ENCODE measurements around the gene MICAL3. TPM values are rescaled to one million over a fixed set of nuclear protein-coding genes. Genes with fewer than 3 reads are reported as not detected.

The MICAL3 gene
- total and polyA plus RNA-seq, 2 experiments from 2014 or later, result 6.1 to 25.1 TPM

DNA sequence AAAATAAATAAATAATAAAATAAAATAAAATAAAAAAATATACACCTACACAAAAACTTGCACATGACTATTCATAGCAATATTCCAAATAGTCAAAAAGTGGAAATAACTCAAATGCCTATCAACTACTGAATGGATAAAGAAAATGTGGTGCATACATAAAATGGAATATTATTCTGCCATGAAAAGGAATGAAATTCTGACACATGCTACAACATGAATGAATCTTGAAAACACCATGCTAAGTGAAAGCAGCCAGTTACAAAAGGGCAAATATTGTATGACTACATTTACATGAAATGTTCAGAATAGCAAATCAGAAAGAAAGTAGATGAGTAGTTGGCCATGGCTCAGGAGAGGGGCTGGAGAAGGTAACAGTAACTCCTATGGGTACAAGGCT is 46.3 kb downstream of the MICAL3 start:
- in situ Hi-C loops (cut with MboI), result no loop called here
- no peak overlapping the region for H3K27ac ChIP-seq
- no peak overlapping the region for H3K9ac ChIP-seq
- DNase-seq, result no peak
- no peak overlapping the region for H3K4me2 ChIP-seq (ENCODE audit: unreplicated experiment)
- H2AFZ ChIP-seq, result no peak overlapping the region
- 0 out of 2 replicates have a peak, but pooled peaks cover 5% of the 10 kb centered on the region for H3F3A ChIP-seq (ENCODE audit: insufficient read depth)
- TF ChIP-seq EZH2 (IDR thresholded peaks at IDR 0.05; ENCODE audit: insufficient read depth, poor library complexity, severe bottlenecking) (no peak), EZH2phosphoT487 (IDR thresholded peaks at IDR 0.05; ENCODE audit: insufficient read depth, low read depth) (no peak)
- H4K20me1 ChIP-seq (ENCODE audit: insufficient read depth), result no peaks in the 10 kb centered on the region
- H3K79me2 ChIP-seq (ENCODE audit: insufficient read depth), result peaks cover 99% of the 10 kb centered on the region
- H3K9me2 ChIP-seq (ENCODE audit: insufficient read depth), result no peaks in the 10 kb centered on the region
- H3K4me1 ChIP-seq (ENCODE audit: insufficient read depth), result peaks cover 30% of the 10 kb centered on the region
- H3K36me3 ChIP-seq (ENCODE audit: low read depth), result no peaks in the 10 kb centered on the region
- no peak overlapping the region for H3K4me3 ChIP-seq
- no peaks in the 10 kb centered on the region for H3K27me3 ChIP-seq (replicated peaks; ENCODE audit: insufficient read depth)
- no peaks in the 10 kb centered on the region for H3K9me3 ChIP-seq (ENCODE audit: low read depth)

DNA sequence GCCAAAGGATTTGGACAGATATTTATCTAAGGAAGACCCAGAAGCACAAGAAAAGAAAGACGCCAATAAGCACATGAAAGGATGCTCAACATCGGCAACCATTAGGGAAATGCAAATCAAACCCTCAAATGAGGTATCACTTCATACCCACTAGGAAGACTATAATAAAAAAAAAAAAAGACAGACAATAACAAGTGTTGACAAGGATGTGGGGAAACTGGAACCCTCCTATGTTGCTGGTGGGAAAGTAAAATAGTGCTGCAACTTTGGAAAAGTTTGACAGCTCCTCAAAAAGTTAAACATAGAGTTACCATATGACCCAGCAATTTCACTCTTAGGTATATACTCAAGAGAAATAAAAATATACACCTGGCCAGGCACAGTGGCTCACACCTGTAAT is 47.0 kb downstream of the MICAL3 start:
- Histone ChIP-seq H3K9me3 (ENCODE audit: low read depth) (no peaks in the 10 kb centered on the region), H3F3A (ENCODE audit: insufficient read depth) (peaks cover 12% of the 10 kb centered on the region; the same call in 1 of the 2 replicates), H3K27ac (no peak overlapping the region), H4K20me1 (ENCODE audit: insufficient read depth) (no peaks in the 10 kb centered on the region), H3K4me3 (no peak overlapping the region), H3K9me2 (ENCODE audit: insufficient read depth) (no peaks in the 10 kb centered on the region), H2AFZ (no peak overlapping the region), H3K36me3 (ENCODE audit: low read depth) (no peaks in the 10 kb centered on the region), H3K79me2 (ENCODE audit: insufficient read depth) (peaks cover 100% of the 10 kb centered on the region), H3K4me1 (ENCODE audit: insufficient read depth) (peaks cover 36% of the 10 kb centered on the region), H3K4me2 (ENCODE audit: unreplicated experiment) (no peak overlapping the region), H3K27me3 (replicated peaks; ENCODE audit: insufficient read depth) (no peaks in the 10 kb centered on the region), H3K9ac (no peak overlapping the region)
- no peak for TF ChIP-seq EZH2 (IDR thresholded peaks at IDR 0.05; ENCODE audit: insufficient read depth, poor library complexity, severe bottlenecking)
- TF ChIP-seq EZH2phosphoT487 (IDR thresholded peaks at IDR 0.05; ENCODE audit: insufficient read depth, low read depth), result no peak
- in situ Hi-C loops (cut with MboI), result no loop called here
- DNase-seq, result no peak
- 93 to 100% methylated on average over 2 of the region's 2 CpGs for WGBS, 2 experiments (ENCODE audit: low coverage in 1 of 2, low lambda C conversion rate in 2 of 2, missing lambda C conversion rate in 2 of 2)

DNA sequence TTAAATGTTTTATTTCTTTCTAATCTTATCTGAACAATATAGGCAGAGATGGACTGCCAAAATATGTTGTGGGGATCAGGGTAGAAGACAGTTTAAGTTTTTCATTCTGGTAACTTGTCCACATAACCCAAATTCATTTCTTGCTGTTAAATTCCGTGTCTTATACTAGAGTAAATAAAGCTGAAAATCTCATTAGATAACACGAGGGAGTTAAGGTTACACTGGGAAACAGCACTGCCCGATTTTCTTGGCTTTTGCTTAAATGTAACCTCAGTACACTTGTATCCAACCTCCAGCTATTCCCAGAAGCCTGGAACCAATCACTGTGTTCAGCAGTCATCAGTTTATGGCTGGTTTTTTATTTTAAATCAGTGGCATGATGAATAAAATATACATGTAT is 48.2 kb downstream of the MICAL3 start:
- Histone ChIP-seq H3K4me3 (no peak overlapping the region), H3K9me3 (ENCODE audit: low read depth) (no peaks in the 10 kb centered on the region), H3K36me3 (ENCODE audit: low read depth) (no peaks in the 10 kb centered on the region), H3K4me2 (ENCODE audit: unreplicated experiment) (no peak overlapping the region), H3F3A (ENCODE audit: insufficient read depth) (peaks cover 21% of the 10 kb centered on the region), H3K27me3 (replicated peaks; ENCODE audit: insufficient read depth) (no peaks in the 10 kb centered on the region), H3K4me1 (ENCODE audit: insufficient read depth) (peaks cover 47% of the 10 kb centered on the region), H3K79me2 (ENCODE audit: insufficient read depth) (peaks cover 100% of the 10 kb centered on the region), H4K20me1 (ENCODE audit: insufficient read depth) (no peaks in the 10 kb centered on the region), H2AFZ (no peak overlapping the region), H3K9me2 (ENCODE audit: insufficient read depth) (no peaks in the 10 kb centered on the region), H3K27ac (no peak overlapping the region), H3K9ac (no peak overlapping the region)
- in situ Hi-C loops (cut with MboI), result no loop called here
- no peak for DNase-seq
- no peak for TF ChIP-seq EZH2 (IDR thresholded peaks at IDR 0.05; ENCODE audit: insufficient read depth, poor library complexity, severe bottlenecking)
- TF ChIP-seq EZH2phosphoT487 (IDR thresholded peaks at IDR 0.05; ENCODE audit: insufficient read depth, low read depth), result no peak
- WGBS, 2 experiments (ENCODE audit: low coverage in 1 of 2, low lambda C conversion rate in 2 of 2, missing lambda C conversion rate in 2 of 2), result 35 to 36% methylated on average over 3 of the region's 3 CpGs

DNA sequence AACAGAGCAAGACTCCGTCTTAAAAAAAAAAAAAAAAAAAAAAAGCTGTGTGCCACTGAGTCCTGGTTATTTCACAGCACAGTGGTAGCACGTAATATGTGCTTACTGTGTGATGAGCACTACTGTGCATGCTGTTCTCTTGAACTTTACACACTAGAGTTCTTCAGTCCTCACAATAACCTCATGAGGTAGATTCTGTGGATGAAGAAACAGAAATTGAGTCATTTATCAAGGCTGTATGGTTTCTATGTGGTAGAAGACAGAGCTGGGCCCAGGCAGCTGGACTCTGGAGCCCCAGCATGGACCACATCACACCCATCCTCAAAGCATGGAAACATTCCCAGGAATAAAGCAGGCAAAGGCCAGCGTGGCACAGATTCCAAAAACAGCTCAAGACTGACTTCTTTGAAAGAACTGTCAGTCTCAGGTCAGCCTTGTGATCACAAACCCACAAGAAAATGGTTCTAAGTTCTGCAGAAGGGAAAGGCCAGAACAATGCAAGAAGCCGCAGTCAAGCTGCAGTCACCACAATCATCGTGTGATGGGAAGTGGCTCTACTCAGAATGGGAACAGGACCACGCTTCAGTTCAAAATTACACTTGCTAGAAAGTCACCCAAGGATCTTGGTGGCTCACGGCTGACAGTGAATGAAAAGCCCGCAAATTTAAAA is 49.5 kb downstream of the MICAL3 start:
- Histone ChIP-seq H3K27me3 (replicated peaks; ENCODE audit: insufficient read depth) (no peaks in the 10 kb centered on the region), H3F3A (ENCODE audit: insufficient read depth) (peaks cover 21% of the 10 kb centered on the region), H2AFZ (no peak overlapping the region), H3K9me3 (ENCODE audit: low read depth) (no peaks in the 10 kb centered on the region), H3K9me2 (ENCODE audit: insufficient read depth) (no peaks in the 10 kb centered on the region), H3K9ac (no peak overlapping the region), H3K4me1 (ENCODE audit: insufficient read depth) (peaks cover 48% of the 10 kb centered on the region), H3K4me3 (no peak overlapping the region), H3K36me3 (ENCODE audit: low read depth) (no peaks in the 10 kb centered on the region), H3K4me2 (ENCODE audit: unreplicated experiment) (no peak overlapping the region), H3K79me2 (ENCODE audit: insufficient read depth) (peaks cover 100% of the 10 kb centered on the region), H3K27ac (no peak overlapping the region), H4K20me1 (ENCODE audit: insufficient read depth) (no peaks in the 10 kb centered on the region)
- no peak for DNase-seq
- TF ChIP-seq EZH2 (IDR thresholded peaks at IDR 0.05; ENCODE audit: insufficient read depth, poor library complexity, severe bottlenecking) (no peak), EZH2phosphoT487 (IDR thresholded peaks at IDR 0.05; ENCODE audit: insufficient read depth, low read depth) (no peak)
- in situ Hi-C loops (cut with MboI), result no loop called here
- WGBS, 2 experiments (ENCODE audit: low coverage in 1 of 2, low lambda C conversion rate in 2 of 2, missing lambda C conversion rate in 2 of 2), result 87 to 88% methylated on average over 8 of the region's 8 CpGs

All from GM23248 (cell line).